PC-3 (cell line): ENCODE results near the gene NFXL1. TPM values are rescaled to one million over a fixed set of nuclear protein-coding genes. Genes with fewer than 3 reads are reported as not detected.

ENCODE experiments used
- ATAC-seq: fragments of 200-7000 bp; cut with Tn5 transposase; 2 replicates; pipeline ENCODE4 v1.9.1; 2020; ENCODE audit warnings: mild to moderate bottlenecking, moderate library complexity
- BruUV-seq: library from RNA; stranded (reverse); fragments of 400-500 nt; replicated peaks from 2 replicates; lab custom pipeline; 2021; lab: Mats Ljungman, UMichigan
- CTCF ChIA-PET: fragments of 300-600 bp; sonication (Branson Sonifier 250); formaldehyde crosslinking; loops from one replicate; lab custom pipeline; 2022; ENCODE audit warnings: antibody characterized with exemption; lab: Charles Lee
- POLR2A ChIA-PET: fragments of 300-600 bp; sonication (Branson Sonifier 250); formaldehyde crosslinking; loops from one replicate; lab custom pipeline; 2022; ENCODE audit warnings: antibody characterized with exemption; ENCODE audit not compliant: unreplicated experiment; lab: Charles Lee
- DNase-seq: peaks from one replicate; pipeline ENCODE4 v3.0.0-alpha.2; 2015
- H2AFZ ChIP-seq: fragments of 300-600 bp; sonication (generic); 2 replicates; pipeline ENCODE4 v1.6.0; 2016; ENCODE audit warnings: antibody characterized with exemption, low read length
- H3F3A ChIP-seq: fragments of 300-600 bp; sonication (generic); one replicate; pipeline ENCODE4 v1.6.0; 2017; ENCODE audit warnings: antibody characterized with exemption, low read length, control low read depth, mild to moderate bottlenecking; ENCODE audit not compliant: unreplicated experiment
- H3K27ac ChIP-seq: fragments of 300-600 bp; sonication (generic); 2 replicates; pipeline ENCODE4 v1.5.1; 2016; ENCODE audit warnings: mild to moderate bottlenecking, low read length
- H3K27me3 ChIP-seq: fragments of 300-600 bp; sonication (generic); 2 replicates; pipeline ENCODE4 v1.6.1; 2016; ENCODE audit warnings: low read length, mixed read lengths
- H3K36me3 ChIP-seq: fragments of 300-600 bp; sonication (generic); 2 replicates; pipeline ENCODE4 v1.6.1; 2016; ENCODE audit warnings: low read depth, mixed run types, low read length, mixed read lengths
- H3K4me1 ChIP-seq: fragments of 300-600 bp; sonication (generic); 2 replicates; pipeline ENCODE4 v1.5.1; 2016; ENCODE audit warnings: low read length; ENCODE audit not compliant: insufficient read depth
- H3K4me2 ChIP-seq: fragments of 300-600 bp; sonication (generic); 2 replicates; pipeline ENCODE4 v1.6.0; 2016; ENCODE audit warnings: low read length
- H3K4me3 ChIP-seq: fragments of 300-600 bp; sonication (generic); 2 replicates; pipeline ENCODE4 v1.5.1; 2016; ENCODE audit warnings: mild to moderate bottlenecking, low read length, mixed read lengths
- H3K79me2 ChIP-seq: fragments of 300-600 bp; sonication (generic); 2 replicates; pipeline ENCODE4 v1.6.1; 2017; ENCODE audit warnings: low read length, mixed read lengths
- H3K9ac ChIP-seq: fragments of 300-600 bp; sonication (generic); 2 replicates; pipeline ENCODE4 v1.6.0; 2016; ENCODE audit warnings: mild to moderate bottlenecking, low read length
- H3K9me2 ChIP-seq: fragments of 300-600 bp; sonication (generic); replicated peaks from 2 replicates; pipeline ENCODE4 v1.6.1; 2016; ENCODE audit warnings: mixed run types, low read length, mixed read lengths
- H3K9me3 ChIP-seq: fragments of 300-600 bp; sonication (generic); 2 replicates; pipeline ENCODE4 v1.6.1; 2016; ENCODE audit warnings: low read length, mixed read lengths
- H4K20me1 ChIP-seq: fragments of 300-600 bp; sonication (generic); 2 replicates; pipeline ENCODE4 v1.6.1; 2016; ENCODE audit warnings: low read length, mixed read lengths
- CTCF ChIP-seq: fragments of 300-600 bp; sonication (generic); conservative IDR thresholded peaks from 2 replicates; pipeline ENCODE4 v1.5.1; 2017; ENCODE audit warnings: antibody characterized with exemption, low read depth, mild to moderate bottlenecking, low read length
- EZH2 ChIP-seq: fragments of 300-600 bp; sonication (generic); IDR thresholded peaks from one replicate; pipeline ENCODE4 v1.6.1; 2017; ENCODE audit warnings: antibody characterized with exemption, mild to moderate bottlenecking, low read length; ENCODE audit not compliant: unreplicated experiment
- EZH2phosphoT487 ChIP-seq: fragments of 300-600 bp; sonication (generic); IDR thresholded peaks from 2 replicates; pipeline ENCODE4 v1.6.1; 2018; ENCODE audit warnings: mild to moderate bottlenecking, antibody characterized with exemption, low read length, borderline replicate concordance
- intact Hi-C: fragments of 100-400 bp; cut with micrococcal nuclease; formaldehyde crosslinking; loops from 2 replicates; pipeline ENCODE4 v1.9.0; 2023
- total RNA-seq: library from RNA; depleted of rRNA; stranded (reverse); fragments of >200 nt; gene quantifications from 2 replicates; pipeline ENCODE4 v1.2.3, GENCODE V29; 2014

NFXL1 gene
- total RNA-seq, 1 experiment from 2014 or later = 14.7 TPM

GRCh38 chr4:47830265-47831025, 83.9 kb downstream of the NFXL1 start:
- Histone ChIP-seq H3K9me3 (no peaks in the 10 kb centered on the region), H3K9ac (no peak overlapping the region), H3K4me3 (no peak overlapping the region), H3K79me2 (no peaks in the 10 kb centered on the region), H3F3A (no peaks in the 10 kb centered on the region), H2AFZ (no peak overlapping the region), H3K36me3 (no peaks in the 10 kb centered on the region), H4K20me1 (no peaks in the 10 kb centered on the region), H3K27me3 (no peaks in the 10 kb centered on the region), H3K9me2 (no peaks in the 10 kb centered on the region), H3K4me2 (no peak overlapping the region), H3K4me1 (0 out of 2 replicates have a peak, but pooled peaks cover 6% of the 10 kb centered on the region), H3K27ac (no peak overlapping the region)
- CTCF ChIA-PET = no interaction called here
- ATAC-seq = peak; percentile 89
- TF ChIP-seq CTCF = no peak
- TF ChIP-seq EZH2phosphoT487 = no peak
- TF ChIP-seq EZH2 = no peak
- intact Hi-C loops = no loop called here
- DNase-seq = peak; percentile 27
- POLR2A ChIA-PET = no interaction called here
- no TSS peak for BruUV-seq

- no peaks in the 10 kb centered on the region for H3K79me2 ChIP-seq
- CTCF ChIA-PET = no interaction called here
- H3K9me3 ChIP-seq = no peaks in the 10 kb centered on the region
- no peak for DNase-seq
- no peak for TF ChIP-seq EZH2phosphoT487
- no peak for TF ChIP-seq EZH2
- no peak overlapping the region for H3K4me3 ChIP-seq
- POLR2A ChIA-PET = no interaction called here
- no peaks in the 10 kb centered on the region for H3K9me2 ChIP-seq
- H3F3A ChIP-seq = no peaks in the 10 kb centered on the region
- H3K27ac ChIP-seq = no peak overlapping the region
- no peaks in the 10 kb centered on the region for H4K20me1 ChIP-seq
- H3K4me2 ChIP-seq = no peak overlapping the region
- 0 out of 2 replicates have a peak, but pooled peaks cover 6% of the 10 kb centered on the region for H3K4me1 ChIP-seq
- no peak overlapping the region for H2AFZ ChIP-seq
- intact Hi-C loops = no loop called here
- no peaks in the 10 kb centered on the region for H3K36me3 ChIP-seq
- no peaks in the 10 kb centered on the region for H3K27me3 ChIP-seq
- ATAC-seq = no peak
- H3K9ac ChIP-seq = no peak overlapping the region
- no TSS peak for BruUV-seq
Observed at GRCh38 chr4:47829438-47829837, 84.9 kb downstream of the NFXL1 start.

- H2AFZ ChIP-seq = no peak overlapping the region
- ChIA-PET POLR2A (no interaction called here), CTCF (interaction anchor here (0.8 kb wide), 1 partner anchor 12 kb away, joined by 4 read pairs; no protein-coding TSS in a partner anchor)
- H3K9ac ChIP-seq = no peak overlapping the region
- H3K79me2 ChIP-seq = no peaks in the 10 kb centered on the region
- BruUV-seq = no TSS peak
- TF ChIP-seq EZH2phosphoT487 (no peak), CTCF (no peak), EZH2 (no peak)
- H3K4me2 ChIP-seq = no peak overlapping the region
- no peaks in the 10 kb centered on the region for H4K20me1 ChIP-seq
- H3K27ac ChIP-seq = no peak overlapping the region
- DNase-seq = no peak
- H3F3A ChIP-seq = no peaks in the 10 kb centered on the region
- no peaks in the 10 kb centered on the region for H3K9me2 ChIP-seq
- H3K9me3 ChIP-seq = no peaks in the 10 kb centered on the region
- no peak for ATAC-seq
- H3K27me3 ChIP-seq = no peaks in the 10 kb centered on the region
- H3K4me1 ChIP-seq = 0 out of 2 replicates have a peak, but pooled peaks cover 6% of the 10 kb centered on the region
- no peaks in the 10 kb centered on the region for H3K36me3 ChIP-seq
- intact Hi-C loops = no loop called here
- H3K4me3 ChIP-seq = no peak overlapping the region
Observed at GRCh38 chr4:47827343-47828047, 86.9 kb downstream of the NFXL1 start.
